Activated naive CD8-positive, alpha-beta T cell treated with anti-CD3 and anti-CD28 coated beads for 36 hours (primary cell): ENCODE measurements around the gene NCK2. TPM values are rescaled to one million over a fixed set of nuclear protein-coding genes. Genes with fewer than 3 reads are reported as not detected.
A peak's percentile ranks its signal among the peaks of the same experiment; 100 is the strongest.
"Not testable (repeated sequence)": the region's sequence is repeated elsewhere in the genome, so short reads cannot be mapped to it uniquely, and the experiment has no call there.

ENCODE experiments used
- DNase-seq: peaks from one replicate; pipeline ENCODE4 v3.0.0; 2021
- H3K27ac Mint-ChIP-seq: one replicate; pipeline ENCODE4 v1.8.0; 2022; ENCODE audit warnings: mild to moderate bottlenecking, moderate library complexity, mixed read lengths
- H3K27me3 Mint-ChIP-seq: one replicate; pipeline ENCODE4 v1.8.0; 2022; ENCODE audit warnings: mild to moderate bottlenecking, mixed read lengths
- H3K36me3 Mint-ChIP-seq: one replicate; pipeline ENCODE4 v1.8.0; 2021; ENCODE audit warnings: mild to moderate bottlenecking, mixed read lengths
- H3K4me1 Mint-ChIP-seq: one replicate; pipeline ENCODE4 v1.8.0; 2021; ENCODE audit warnings: mixed read lengths
- H3K4me3 Mint-ChIP-seq: one replicate; pipeline ENCODE4 v1.8.0; 2022; ENCODE audit warnings: mild to moderate bottlenecking, moderate library complexity, mixed read lengths
- H3K9me3 Mint-ChIP-seq: one replicate; pipeline ENCODE4 v1.8.0; 2022; ENCODE audit warnings: mixed read lengths
- total RNA-seq, 2 experiments: library from RNA; stranded (reverse); gene quantifications; one replicate each; pipeline ENCODE4 v1.2.3, GENCODE V29; 2021

The NCK2 gene
- total RNA-seq, 2 experiments from 2014 or later = 76.1 to 78.1 TPM

DNA sequence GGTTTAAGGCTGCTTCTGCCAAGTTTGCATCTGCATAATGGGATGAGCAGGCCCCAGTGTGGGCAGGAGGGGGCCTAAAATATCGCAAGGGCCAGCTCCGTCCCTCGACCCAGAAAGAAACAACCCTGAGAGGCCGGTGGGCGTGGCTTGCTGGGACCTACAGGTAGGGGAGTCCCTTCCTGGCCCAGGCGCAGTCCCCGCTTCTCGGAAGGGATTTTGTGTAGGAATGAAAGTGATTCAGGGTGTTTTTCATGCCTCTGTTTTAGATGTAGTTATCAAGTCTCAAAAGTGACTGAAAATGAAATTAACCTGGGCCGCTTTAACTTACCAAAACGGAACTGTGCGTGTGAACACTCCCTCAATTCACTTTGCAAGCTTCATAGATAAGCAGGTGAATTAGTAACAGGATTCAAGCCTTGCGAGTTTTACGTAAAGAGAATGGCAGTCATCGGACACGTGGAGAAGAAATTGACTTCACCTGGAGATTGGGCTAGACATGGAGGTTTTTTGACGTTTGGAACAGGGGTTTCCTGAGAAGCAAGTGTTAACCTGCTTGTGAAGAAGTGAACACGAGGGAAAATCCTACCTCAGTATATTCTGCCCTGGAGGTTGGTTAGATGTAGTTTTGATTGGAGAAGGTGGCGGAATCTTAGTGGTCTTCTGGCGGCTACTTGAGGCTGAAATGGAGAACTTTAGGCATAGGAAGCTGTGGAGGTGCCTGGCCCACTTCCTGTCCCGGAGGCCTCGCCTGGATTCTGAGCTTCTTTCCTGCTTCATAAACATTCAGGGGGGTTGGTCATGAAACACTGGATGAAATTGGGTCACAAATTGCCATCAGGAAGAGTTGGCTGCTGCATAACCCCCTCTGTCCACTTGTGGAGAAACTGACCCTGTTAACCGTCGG, 1.7 kb downstream of the NCK2 start:
- DNase-seq = peak; percentile 91
- Mint-ChIP-seq H3K4me3 (peak overlapping the region; percentile 92), H3K36me3 (peaks cover 56% of the 10 kb centered on the region), H3K9me3 (peaks cover 8% of the 10 kb centered on the region), H3K27me3 (no peaks in the 10 kb centered on the region), H3K27ac (peak overlapping the region; percentile 99), H3K4me1 (peaks cover 71% of the 10 kb centered on the region)

DNA sequence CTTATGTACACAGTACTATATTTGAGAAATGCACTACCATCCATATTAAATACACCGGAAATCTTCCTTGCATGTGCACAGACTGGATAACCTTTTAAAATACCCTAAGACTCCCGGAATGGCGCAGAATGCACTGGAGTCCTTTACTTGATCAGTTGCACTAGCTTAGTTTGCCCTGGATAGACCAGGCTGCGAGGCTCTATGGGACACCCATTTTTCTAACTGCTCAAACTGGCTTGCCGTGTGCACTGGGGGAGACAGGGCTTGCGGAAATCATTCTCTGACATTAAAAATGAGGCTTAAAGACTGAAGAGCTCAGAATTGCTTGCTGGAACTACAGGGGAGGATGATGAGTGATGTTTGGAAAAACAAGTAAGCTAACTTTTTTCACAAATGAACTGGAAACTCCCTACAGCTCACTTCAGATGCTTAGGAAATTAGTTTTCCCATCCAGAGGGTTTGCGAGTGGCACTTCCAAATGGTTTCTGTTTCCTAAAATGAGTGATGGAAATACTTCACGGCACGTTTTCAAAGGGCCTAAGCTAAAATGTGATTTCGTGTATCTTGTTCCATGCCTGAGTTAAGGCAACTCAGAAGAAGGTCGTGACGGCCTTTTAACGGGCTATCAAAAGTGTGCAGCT, 2.7 kb downstream of the NCK2 start:
- Mint-ChIP-seq H3K4me3 (peak overlapping the region; percentile 92), H3K4me1 (peaks cover 67% of the 10 kb centered on the region), H3K36me3 (peaks cover 58% of the 10 kb centered on the region), H3K9me3 (peaks cover under 1% of the 10 kb centered on the region), H3K27ac (peak overlapping the region; percentile 99), H3K27me3 (no peaks in the 10 kb centered on the region)
- no peak for DNase-seq

DNA sequence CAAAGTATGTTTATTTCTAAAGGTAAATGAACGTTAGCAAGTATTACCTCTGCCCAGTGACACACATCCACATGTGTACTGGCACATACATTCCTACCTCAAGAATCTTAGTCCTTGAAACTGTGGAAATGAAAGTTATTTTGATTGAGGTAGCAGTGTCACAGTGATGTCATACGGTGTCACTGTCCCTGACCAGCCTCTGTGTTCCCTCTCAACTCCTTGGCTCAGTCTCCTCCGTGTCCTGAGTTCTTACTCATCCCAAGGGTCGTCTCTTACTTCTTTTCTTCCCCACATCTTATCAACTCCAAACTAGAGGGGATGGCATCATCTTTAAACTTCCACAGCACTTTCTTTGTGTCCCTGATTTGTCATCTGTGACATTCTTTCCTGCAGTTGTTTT, 3.3 kb downstream of the NCK2 start:
- Mint-ChIP-seq H3K4me1 (peaks cover 67% of the 10 kb centered on the region), H3K36me3 (peaks cover 63% of the 10 kb centered on the region), H3K27me3 (no peaks in the 10 kb centered on the region), H3K4me3 (peak overlapping the region; percentile 92), H3K9me3 (no peaks in the 10 kb centered on the region), H3K27ac (peak overlapping the region; percentile 99)
- DNase-seq = no peak

DNA sequence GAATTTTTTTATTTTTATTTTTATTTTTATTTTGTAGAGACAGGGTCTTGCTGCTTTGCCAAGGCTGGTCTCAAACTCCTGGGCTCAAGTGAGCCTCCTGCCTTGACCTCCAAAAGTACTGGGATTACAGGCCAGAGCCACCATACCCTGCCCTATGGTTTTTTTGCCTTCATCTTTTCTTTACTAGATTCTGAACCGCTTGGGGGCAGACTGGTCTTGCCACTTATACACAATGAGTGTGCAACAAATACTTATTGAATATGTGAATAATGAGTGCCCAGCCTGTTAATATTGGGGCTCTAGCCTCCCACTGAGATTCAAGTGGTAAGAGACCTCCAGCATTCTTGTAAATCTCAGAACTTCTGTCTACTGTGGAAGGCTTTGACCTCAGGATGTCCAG, 3.9 kb downstream of the NCK2 start:
- DNase-seq = no peak
- H3K4me1 Mint-ChIP-seq = peaks cover 66% of the 10 kb centered on the region
- H3K9me3 Mint-ChIP-seq = no peaks in the 10 kb centered on the region
- peak overlapping the region; percentile 82 for H3K4me3 Mint-ChIP-seq
- no peaks in the 10 kb centered on the region for H3K27me3 Mint-ChIP-seq
- peaks cover 67% of the 10 kb centered on the region for H3K36me3 Mint-ChIP-seq
- H3K27ac Mint-ChIP-seq = peak overlapping the region; percentile 99

DNA sequence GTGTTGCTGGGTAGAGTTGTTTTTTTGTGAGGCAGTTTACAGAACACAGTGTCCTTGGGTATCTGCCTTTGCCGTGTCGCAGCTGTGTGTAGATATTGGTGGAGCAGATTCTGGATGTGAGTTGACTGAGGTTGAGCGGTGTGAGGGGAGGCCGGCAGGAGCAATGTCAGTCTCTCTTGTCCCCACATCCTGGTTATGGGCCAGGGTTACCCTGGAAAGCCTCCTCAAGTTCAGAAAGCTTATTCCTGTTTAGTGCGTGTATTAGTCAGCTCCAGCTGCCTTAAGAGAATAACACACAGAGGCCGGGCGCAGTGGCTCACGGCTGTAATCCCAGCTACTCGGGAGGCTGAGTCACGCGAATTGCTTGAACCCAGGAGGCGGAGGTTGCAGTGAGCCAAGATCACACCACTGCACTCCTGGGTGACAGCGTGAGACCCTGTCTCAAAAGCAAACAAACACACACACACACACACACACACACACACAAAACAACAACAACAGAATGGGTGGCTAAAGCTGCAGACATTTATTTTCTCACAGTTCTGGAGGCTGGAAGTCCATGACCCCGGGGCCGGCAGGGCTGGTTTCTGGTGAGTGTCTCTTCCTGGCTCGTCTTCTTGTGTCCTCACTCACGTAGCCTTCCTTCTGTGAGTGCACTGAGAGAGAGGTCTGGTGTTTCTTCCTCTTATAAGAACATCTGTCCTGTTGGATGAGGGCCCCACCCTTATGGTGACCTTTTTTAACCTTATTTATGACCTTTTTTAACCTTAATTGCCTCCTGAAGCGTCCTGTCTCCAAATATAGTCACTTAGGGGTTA, 5.1 kb downstream of the NCK2 start:
- H3K27me3 Mint-ChIP-seq = no peaks in the 10 kb centered on the region
- peaks cover 72% of the 10 kb centered on the region for H3K4me1 Mint-ChIP-seq
- H3K9me3 Mint-ChIP-seq = no peaks in the 10 kb centered on the region
- DNase-seq = no peak
- peak overlapping the region; percentile 82 for H3K4me3 Mint-ChIP-seq
- H3K36me3 Mint-ChIP-seq = peaks cover 75% of the 10 kb centered on the region
- H3K27ac Mint-ChIP-seq = peak overlapping the region; percentile 99

DNA sequence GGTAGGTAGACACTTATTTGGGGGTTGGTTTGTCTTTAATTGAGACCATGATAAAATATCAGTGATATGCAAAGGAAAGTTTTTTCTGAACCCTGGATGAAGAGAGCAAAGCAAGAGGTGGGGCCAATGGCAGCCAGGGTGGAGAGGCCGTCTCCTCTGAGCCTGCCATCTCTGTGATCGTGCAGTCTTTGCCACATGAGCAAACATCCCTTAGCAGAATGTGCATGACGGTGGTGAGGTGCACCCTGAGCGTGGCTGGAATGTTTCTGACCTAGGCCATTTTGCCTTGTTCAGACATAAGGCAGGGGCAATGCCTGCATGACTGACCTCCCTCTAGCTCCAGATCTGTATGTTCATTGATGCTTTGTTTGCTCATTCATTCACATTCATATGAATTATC, 6.0 kb downstream of the NCK2 start:
- DNase-seq = no peak
- H3K4me1 Mint-ChIP-seq = peaks cover 81% of the 10 kb centered on the region
- peaks cover 83% of the 10 kb centered on the region for H3K36me3 Mint-ChIP-seq
- peak overlapping the region; percentile 82 for H3K4me3 Mint-ChIP-seq
- peak overlapping the region; percentile 99 for H3K27ac Mint-ChIP-seq
- H3K9me3 Mint-ChIP-seq = no peaks in the 10 kb centered on the region
- no peaks in the 10 kb centered on the region for H3K27me3 Mint-ChIP-seq

DNA sequence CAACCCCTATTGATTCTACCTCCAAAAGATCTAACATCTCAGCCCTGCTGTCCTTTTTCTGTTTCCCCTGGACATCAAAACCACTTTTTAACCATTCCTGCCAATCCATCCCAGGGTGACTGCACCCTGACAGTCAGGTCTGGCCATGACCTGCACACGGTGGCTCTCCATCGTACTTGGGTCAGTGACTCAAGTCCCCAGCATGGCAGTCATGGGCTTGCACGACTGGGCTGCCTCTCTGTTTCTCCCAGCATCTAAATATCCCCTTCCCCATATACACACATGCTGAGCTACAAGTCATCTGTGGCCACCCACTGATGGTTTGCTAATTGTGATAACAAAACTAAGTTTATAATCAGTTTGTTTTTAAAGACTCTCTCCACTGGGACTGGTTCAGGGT, 6.6 kb downstream of the NCK2 start:
- Mint-ChIP-seq H3K4me1 (peaks cover 86% of the 10 kb centered on the region), H3K27ac (peak overlapping the region; percentile 99), H3K36me3 (peaks cover 83% of the 10 kb centered on the region), H3K4me3 (peak overlapping the region; percentile 82), H3K27me3 (no peaks in the 10 kb centered on the region), H3K9me3 (no peaks in the 10 kb centered on the region)
- no peak for DNase-seq

DNA sequence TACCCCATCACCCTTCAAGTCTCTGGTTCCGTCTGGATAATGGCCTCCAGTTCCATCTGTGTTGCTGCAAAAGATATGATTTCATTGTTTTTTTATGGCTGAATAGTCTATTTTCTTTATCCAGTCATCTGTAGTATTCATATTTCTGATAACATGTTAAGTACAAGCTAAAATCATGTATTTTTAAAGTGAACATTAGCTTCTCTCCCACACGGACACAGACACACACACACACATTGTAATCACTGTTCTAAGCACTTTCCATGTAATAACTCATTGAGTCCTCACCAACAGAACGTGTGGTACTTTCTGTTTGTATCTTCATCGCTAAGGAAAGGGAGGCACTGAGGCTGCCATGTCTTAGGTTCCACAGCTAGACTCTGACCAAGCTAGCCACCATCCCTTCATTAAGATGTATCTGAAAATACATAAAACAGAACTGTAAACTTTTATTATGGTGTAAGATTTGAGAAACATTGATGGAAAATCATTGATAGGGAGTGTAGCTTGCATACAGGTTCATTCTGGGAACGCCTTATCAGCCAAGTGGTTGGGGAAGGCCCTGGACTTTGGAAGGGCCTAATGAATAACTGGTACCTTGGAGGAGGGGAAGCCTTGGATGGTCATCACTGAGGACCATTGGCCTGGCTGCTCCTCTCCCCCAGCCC, 8.1 kb downstream of the NCK2 start:
- Mint-ChIP-seq H3K9me3 (no peaks in the 10 kb centered on the region), H3K4me1 (peaks cover 91% of the 10 kb centered on the region), H3K27ac (peak overlapping the region; percentile 93), H3K27me3 (no peaks in the 10 kb centered on the region), H3K36me3 (peaks cover 78% of the 10 kb centered on the region), H3K4me3 (peak overlapping the region; percentile 63)
- DNase-seq = no peak

DNA sequence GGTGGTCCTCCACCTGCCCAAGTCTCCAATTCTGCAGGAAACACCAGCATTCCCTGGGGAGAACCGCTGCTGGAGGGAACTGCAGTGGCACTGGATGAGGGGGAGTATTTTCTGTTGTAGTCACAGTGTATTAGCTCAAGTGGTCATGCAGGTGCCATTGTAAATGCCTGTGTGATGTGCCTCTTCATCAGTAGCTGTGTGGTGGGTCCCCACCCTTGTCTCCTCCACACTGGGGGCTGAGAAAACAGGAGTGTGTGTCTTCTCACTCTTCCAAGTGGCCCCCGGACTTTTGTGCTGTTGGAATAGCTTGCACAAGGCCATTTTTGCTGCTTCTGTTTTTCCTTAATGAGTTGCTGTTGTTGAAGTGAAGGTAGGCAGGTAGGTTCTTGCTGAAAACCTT, 8.7 kb downstream of the NCK2 start:
- no peak for DNase-seq
- Mint-ChIP-seq H3K27ac (peak overlapping the region; percentile 93), H3K4me1 (peaks cover 91% of the 10 kb centered on the region), H3K36me3 (peaks cover 77% of the 10 kb centered on the region), H3K4me3 (peak overlapping the region; percentile 63), H3K27me3 (no peaks in the 10 kb centered on the region), H3K9me3 (no peaks in the 10 kb centered on the region)

DNA sequence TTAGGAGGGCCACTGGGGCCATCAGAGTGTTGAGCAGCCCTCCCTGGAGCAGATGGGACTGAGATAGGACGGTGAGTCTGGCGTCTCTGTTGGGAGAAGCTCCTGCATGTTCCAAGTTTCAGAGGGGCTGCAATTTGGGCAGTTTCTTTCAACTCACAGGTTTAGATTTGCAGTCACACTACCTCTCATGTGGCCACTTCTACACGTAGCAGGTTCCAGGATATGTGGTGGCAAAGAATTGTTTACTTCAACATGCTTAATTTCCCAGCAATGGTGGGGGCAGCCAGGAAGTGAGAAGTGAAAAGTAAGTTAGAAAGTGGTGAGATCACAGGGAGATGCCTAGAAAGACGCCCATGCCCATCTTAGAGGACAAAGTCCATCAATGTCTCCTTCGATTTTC, 9.3 kb downstream of the NCK2 start:
- peaks cover 92% of the 10 kb centered on the region for H3K4me1 Mint-ChIP-seq
- H3K4me3 Mint-ChIP-seq = peak overlapping the region; percentile 63
- no peaks in the 10 kb centered on the region for H3K27me3 Mint-ChIP-seq
- H3K9me3 Mint-ChIP-seq = no peaks in the 10 kb centered on the region
- H3K27ac Mint-ChIP-seq = peak overlapping the region; percentile 93
- peak; percentile 59 for DNase-seq
- H3K36me3 Mint-ChIP-seq = peaks cover 79% of the 10 kb centered on the region

DNA sequence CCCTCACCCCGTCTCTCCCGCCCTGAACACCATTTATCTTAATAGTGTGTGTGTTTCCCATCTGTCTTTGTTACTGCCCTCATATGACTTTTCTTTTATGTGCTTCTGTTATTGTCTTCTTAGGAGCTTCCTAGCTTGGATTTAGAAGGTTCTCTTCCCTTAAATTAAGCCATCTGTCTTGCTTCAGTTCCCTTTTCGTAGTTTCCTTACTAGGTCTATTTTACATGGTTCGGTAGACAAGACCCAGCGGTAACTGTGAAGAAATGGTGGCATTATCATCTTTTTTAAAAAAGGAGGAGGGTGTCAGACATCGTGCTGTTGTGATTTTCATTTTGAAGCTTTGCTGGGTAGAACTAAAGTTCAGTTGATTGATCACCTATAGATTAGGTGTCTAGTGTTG, 10.3 kb downstream of the NCK2 start:
- peaks cover 91% of the 10 kb centered on the region for H3K4me1 Mint-ChIP-seq

DNA sequence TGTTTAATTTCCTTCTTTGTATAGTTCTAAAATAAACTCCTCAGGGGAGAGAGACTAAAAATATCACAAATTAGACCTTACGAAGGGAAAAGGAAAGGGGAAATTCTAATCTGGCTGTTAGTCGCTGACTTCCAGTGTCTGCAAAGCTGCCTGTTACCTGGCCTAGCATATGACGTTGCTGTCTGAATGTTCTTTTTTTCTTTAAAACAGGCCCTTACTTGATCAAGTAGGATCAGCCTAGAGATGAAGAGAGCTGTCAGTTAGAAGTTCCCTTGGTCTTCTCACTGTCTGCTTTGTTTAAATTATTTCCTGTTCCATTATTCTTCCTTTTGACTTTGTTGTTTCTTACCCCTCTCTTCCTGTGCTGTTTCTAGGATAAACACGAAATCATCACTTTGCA, 11.2 kb downstream of the NCK2 start:
- no peak for DNase-seq
- Mint-ChIP-seq H3K4me3 (peak overlapping the region; percentile 66), H3K9me3 (no peaks in the 10 kb centered on the region), H3K27me3 (no peaks in the 10 kb centered on the region), H3K4me1 (peaks cover 91% of the 10 kb centered on the region), H3K27ac (peak overlapping the region; percentile 93), H3K36me3 (peaks cover 74% of the 10 kb centered on the region)

More for the DNA sequence above, 10.3 kb downstream of the NCK2 start:
- peak overlapping the region; percentile 93 for H3K27ac Mint-ChIP-seq
- peak overlapping the region; percentile 66 for H3K4me3 Mint-ChIP-seq
- peaks cover 76% of the 10 kb centered on the region for H3K36me3 Mint-ChIP-seq
- no peaks in the 10 kb centered on the region for H3K27me3 Mint-ChIP-seq
- H3K9me3 Mint-ChIP-seq = no peaks in the 10 kb centered on the region
- DNase-seq = no peak

DNA sequence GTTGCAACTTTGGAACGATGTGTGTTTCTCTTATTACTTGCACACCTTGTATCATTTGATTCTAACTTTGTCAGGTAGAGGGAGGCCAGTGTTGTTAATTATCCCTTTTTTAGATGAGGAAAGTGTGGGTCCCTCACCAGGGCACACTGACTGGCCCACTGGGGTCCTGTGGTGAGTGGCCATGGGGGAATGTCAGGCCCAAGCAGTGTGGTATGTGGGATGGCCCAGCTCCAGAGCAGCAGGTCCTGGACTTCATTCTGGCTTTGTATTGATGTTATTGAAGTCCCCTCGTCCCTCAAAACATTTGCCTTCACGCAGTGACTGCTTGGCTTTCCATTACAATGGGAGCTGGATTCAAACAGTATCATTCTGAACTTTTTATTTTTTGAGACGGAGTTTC, 11.7 kb downstream of the NCK2 start:
- Mint-ChIP-seq H3K27me3 (no peaks in the 10 kb centered on the region), H3K27ac (peak overlapping the region; percentile 93), H3K9me3 (no peaks in the 10 kb centered on the region), H3K4me1 (peaks cover 91% of the 10 kb centered on the region), H3K4me3 (peak overlapping the region; percentile 66), H3K36me3 (peaks cover 72% of the 10 kb centered on the region)
- DNase-seq = no peak

DNA sequence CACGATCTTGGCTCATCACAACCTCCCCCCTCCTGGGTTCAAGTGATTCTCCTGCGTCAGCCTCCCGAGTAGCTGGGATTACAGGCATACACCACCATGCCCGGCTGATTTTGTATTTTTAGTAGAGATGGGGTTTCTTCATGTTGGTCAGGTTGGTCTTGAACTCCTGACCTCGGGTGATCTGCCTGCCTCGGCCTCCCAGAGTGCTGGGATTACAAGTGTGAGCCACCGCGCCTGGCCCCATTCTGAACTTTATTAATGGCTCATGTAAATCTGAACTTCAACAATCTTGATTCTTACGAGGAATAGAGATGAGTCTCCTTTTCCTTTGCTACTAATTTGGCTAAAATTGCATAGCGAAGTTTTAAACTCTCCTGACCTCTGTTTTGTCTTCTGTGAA, 12.2 kb downstream of the NCK2 start:
- peaks cover 92% of the 10 kb centered on the region for H3K4me1 Mint-ChIP-seq
- peaks cover 69% of the 10 kb centered on the region for H3K36me3 Mint-ChIP-seq
- not testable (repeated sequence) for H3K27me3 Mint-ChIP-seq

More for the DNA sequence above, 12.2 kb downstream of the NCK2 start:
- H3K9me3 Mint-ChIP-seq, DNase-seq: not testable (repeated sequence)
- peak overlapping the region; percentile 93 for H3K27ac Mint-ChIP-seq
- peak overlapping the region; percentile 66 for H3K4me3 Mint-ChIP-seq
